HepG2 (cell line): ENCODE results near the gene ARHGEF16. TPM values are rescaled to one million over a fixed set of nuclear protein-coding genes. Genes with fewer than 3 reads are reported as not detected.

Experiments
- BCL6 ChIP-seq: IDR thresholded peaks from 2 replicates; pipeline ENCODE4 v1.6.1; 2016; ENCODE audit warnings: missing genetic modification reagents, missing compliant biosample characterization
- FOXJ3 ChIP-seq: sonication (generic); formaldehyde crosslinking; IDR thresholded peaks from 2 replicates; pipeline ENCODE4 v1.4.0; 2020; ENCODE audit warnings: missing genetic modification reagents, mild to moderate bottlenecking, borderline replicate concordance
- HNF1A ChIP-seq, 2 experiments: sonication (generic) in 1 of 2; formaldehyde crosslinking in 1 of 2; IDR thresholded peaks; 2 replicates each; pipeline versions ENCODE4 v1.4.0 to v1.6.1; 2016 to 2020; ENCODE audit warnings: borderline replicate concordance in 1 of 2, low read depth in 1 of 2, mild to moderate bottlenecking in 1 of 2, missing genetic modification reagents in 1 of 2
- IRX3 ChIP-seq: sonication (generic); formaldehyde crosslinking; IDR thresholded peaks from 2 replicates; pipeline ENCODE4 v1.8.1; 2023; ENCODE audit warnings: mild to moderate bottlenecking, low read depth, missing genetic modification reagents, borderline replicate concordance
- MXD3 ChIP-seq: IDR thresholded peaks from 2 replicates; pipeline ENCODE4 v1.6.1; 2016; ENCODE audit warnings: mild to moderate bottlenecking, missing biosample characterization, missing genetic modification reagents
- POGK ChIP-seq: sonication (generic); formaldehyde crosslinking; conservative IDR thresholded peaks from 2 replicates; pipeline ENCODE4 v1.8.0; 2022; ENCODE audit warnings: mild to moderate bottlenecking, moderate library complexity, missing genetic modification reagents
- PPARG ChIP-seq: conservative IDR thresholded peaks from 2 replicates; pipeline ENCODE4 v1.6.1; 2016; ENCODE audit warnings: missing biosample characterization, missing genetic modification reagents
- STAT6 ChIP-seq: sonication (generic); formaldehyde crosslinking; IDR thresholded peaks from 2 replicates; pipeline ENCODE4 v1.4.0; 2020; ENCODE audit warnings: missing genetic modification reagents, mild to moderate bottlenecking, borderline replicate concordance
- TAF1 ChIP-seq: sonication (generic); formaldehyde crosslinking; IDR thresholded peaks from 2 replicates; pipeline ENCODE4 v1.4.0; 2020; ENCODE audit warnings: missing genetic modification reagents
- TCF12 ChIP-seq, 2 experiments: fragments of 450-650 bp in 1 of 2; sonication (generic) in 1 of 2; formaldehyde crosslinking in 1 of 2; IDR thresholded peaks; 2 replicates each; pipeline versions ENCODE4 v1.6.1 to v1.8.0; 2017 to 2022; ENCODE audit warnings: antibody characterized with exemption in 1 of 2, mild to moderate bottlenecking in 1 of 2, missing genetic modification reagents in 1 of 2, moderate library complexity in 1 of 2
- ZBTB10 ChIP-seq: sonication (generic); formaldehyde crosslinking; IDR thresholded peaks from 2 replicates; pipeline ENCODE4 v1.4.0; 2020; ENCODE audit warnings: missing genetic modification reagents, borderline replicate concordance
- ZFP36 ChIP-seq: fragments of 150-350 bp; IDR thresholded peaks from 2 replicates; pipeline ENCODE4 v1.6.1; 2018; ENCODE audit warnings: borderline replicate concordance, low read length, low read depth; ENCODE audit not compliant: partially characterized antibody
- ZNF83 ChIP-seq: sonication (generic); formaldehyde crosslinking; IDR thresholded peaks from 2 replicates; pipeline ENCODE4 v1.4.0; 2020; ENCODE audit warnings: missing genetic modification reagents, mild to moderate bottlenecking, borderline replicate concordance
- ZSCAN25 ChIP-seq: sonication (generic); formaldehyde crosslinking; IDR thresholded peaks from 2 replicates; pipeline ENCODE4 v1.8.0; 2022; ENCODE audit warnings: mild to moderate bottlenecking, missing genetic modification reagents
- polyA plus RNA-seq, 8 experiments: library from polyadenylated mRNA; depleted of rRNA in 3 of 8; stranded (reverse) in 7 of 8; unstranded in 1 of 8; fragments of >200 nt; fragmentation: Illumina TruSeq in 4 of 8; extraction: Trizol in 4 of 8; gene quantifications; 2 replicates each; pipeline versions ENCODE4 v1.2.1 to v1.2.3, GENCODE V29; 2011 to 2016; ENCODE audit warnings: low read depth in 4 of 8, missing spikeins in 1 of 8, mixed read lengths in 1 of 8; ENCODE audit not compliant: insufficient read depth in 1 of 8
- total RNA-seq, 5 experiments: library from RNA; depleted of rRNA; stranded (reverse); fragments of >200 nt; fragmentation: Illumina TruSeq; extraction: Trizol; gene quantifications; 2 replicates each; pipeline ENCODE4 v1.2.3, GENCODE V29; 2016; ENCODE audit warnings: low read depth in 1 of 5

Gene ARHGEF16
- total and polyA plus RNA-seq, 2 of the 13 experiments (the other 11 are each of a cell fraction or from before 2014, with no cell fraction given), result 20.3 to 39.9 TPM

- TF ChIP-seq HNF1A (IDR thresholded peaks at IDR 0.05; ENCODE audit: low read depth), result peak; percentile 34; the same call in 1 of the 2 replicates
- peak; percentile 26; the same call in 1 of the 2 replicates for TF ChIP-seq HNF1A (CRISPR knock-in tag; IDR thresholded peaks at IDR 0.05; ENCODE audit: borderline replicate concordance)
- no peak for TF ChIP-seq ZNF83 (CRISPR knock-in tag)
- peak; percentile 69; the same call in 1 of the 2 replicates for TF ChIP-seq ZBTB10
- peak; percentile 64; the same call in 1 of the 2 replicates for TF ChIP-seq ZSCAN25 (CRISPR knock-in tag)
- TF ChIP-seq BCL6 (CRISPR knock-in tag), result peak; percentile 58
- TF ChIP-seq IRX3 (CRISPR knock-in tag), result 0 out of 2 replicates have a peak, but pooled peaks have one; percentile 65
- peak; percentile 29; the same call in 1 of the 2 replicates for TF ChIP-seq FOXJ3 (CRISPR knock-in tag)
- TF ChIP-seq PPARG, result peak; percentile 88
- TF ChIP-seq STAT6 (CRISPR knock-in tag), result peak; percentile 92
- TF ChIP-seq POGK, result peak; percentile 85; the same call in 1 of the 2 replicates
- peak; percentile 73 for TF ChIP-seq MXD3 (CRISPR knock-in tag)
- TF ChIP-seq TAF1, result no peak
- no peak for TF ChIP-seq TCF12 (IDR thresholded peaks at IDR 0.05)
- TF ChIP-seq TCF12 (CRISPR knock-in tag; IDR thresholded peaks at IDR 0.05), result no peak
- no peak for TF ChIP-seq ZFP36
Measured at GRCh38 chr1:3471356-3472087, 17.1 kb downstream of the ARHGEF16 start (continued).
